ENCODE data around the gene CLIC6. TPM values are rescaled to one million over a fixed set of nuclear protein-coding genes. Genes with fewer than 3 reads are reported as not detected.

The CLIC6 gene
- total and polyA plus RNA-seq, 2 of the 8 experiments (the other 6 are each of a cell fraction or from before 2014, with no cell fraction given), result 0.42 to 1.3 TPM

GRCh38 chr21:34762786-34763185 is 94.0 kb downstream of the CLIC6 start:
- no peak overlapping the region for H2AFZ ChIP-seq (ENCODE audit: low read length)
- no peak overlapping the region for H2BK15ac ChIP-seq (ENCODE audit: low read length)
- WGBS, 2 experiments (ENCODE audit: extremely low coverage in 1 of 2, insufficient coverage in 1 of 2, insufficient read length in 1 of 2, insufficient replicate concordance in 2 of 2, low coverage in 1 of 2, low lambda C conversion rate in 2 of 2, missing lambda C conversion rate in 1 of 2), result 88% methylated on average over 1 of the region's 1 CpG; no CpG with 5 or more reads in 1 of the 2 experiments
- no peak for DNase-seq (ENCODE audit: low read depth in 1 of 2, low spot score in 2 of 2)
- no peak overlapping the region for H2BK20ac ChIP-seq (ENCODE audit: low read length)
- no peaks in the 10 kb centered on the region for H3K79me1 ChIP-seq (ENCODE audit: low read depth, low read length)
- no peaks in the 10 kb centered on the region for H3K79me2 ChIP-seq (ENCODE audit: control insufficient read depth in 1 of 2, insufficient read depth in 2 of 2, low read length in 2 of 2)
- no peaks in the 10 kb centered on the region for H4K20me1 ChIP-seq (replicated peaks in 1 of 2; ENCODE audit: control insufficient read depth in 1 of 2, insufficient read depth in 2 of 2, low read length in 2 of 2)
- H3K9me3 ChIP-seq (ENCODE audit: insufficient read depth in 2 of 2, low read depth in 1 of 2, low read length in 1 of 2), result no peaks in the 10 kb centered on the region; a peak in 1 of 4 replicates
- no peak overlapping the region for H2BK120ac ChIP-seq (replicated peaks; ENCODE audit: low read depth, low read length)
- no peak overlapping the region for H4K91ac ChIP-seq (replicated peaks; ENCODE audit: insufficient read length, low read length)
- no peak overlapping the region for H3K23ac ChIP-seq (ENCODE audit: insufficient read length)
- no peak overlapping the region for H3K4ac ChIP-seq (replicated peaks; ENCODE audit: insufficient read length, low read depth, low read length)
- no peak overlapping the region for H4K5ac ChIP-seq (ENCODE audit: insufficient read length, low read depth, low read length)
- POLR2A ChIA-PET (ENCODE audit: partially characterized antibody), result no interaction called here
- no peak overlapping the region for H4K8ac ChIP-seq (ENCODE audit: extremely low read depth, insufficient read depth, low read length)
- H3K9ac ChIP-seq (replicated peaks in 1 of 4; ENCODE audit: extremely low read depth in 1 of 4, low read depth in 3 of 4, low read length in 3 of 4), result no peak overlapping the region
- H3K4me3 ChIP-seq (ENCODE audit: extremely low read depth in 1 of 4, insufficient read depth in 2 of 4, low read depth in 3 of 4, low read length in 4 of 4), result no peak overlapping the region
- H3K14ac ChIP-seq (ENCODE audit: insufficient read length), result no peak overlapping the region
- no peak overlapping the region for H2BK5ac ChIP-seq (ENCODE audit: low read depth, low read length)
- no peaks in the 10 kb centered on the region for H3K36me3 ChIP-seq (ENCODE audit: control insufficient read depth in 2 of 4, insufficient read depth in 4 of 4, low read length in 3 of 4)
- H3K56ac ChIP-seq (replicated peaks; ENCODE audit: insufficient read length, low read depth, low read length), result no peak overlapping the region
- no peak for FAIRE-seq
- CTCF ChIA-PET (ENCODE audit: partially characterized antibody), result interaction anchor here (1.0 to 3.2 kb wide), 4 partner anchors 12 to 56 kb away, joined by 3 to 20 read pairs (median 7); no protein-coding TSS in a partner anchor
- H3K4me2 ChIP-seq (ENCODE audit: insufficient read depth in 1 of 2, low read depth in 2 of 2, low read length in 2 of 2), result no peak overlapping the region
- no peaks in the 10 kb centered on the region for H3K23me2 ChIP-seq (ENCODE audit: low read depth, low read length)
- no peak overlapping the region for H3K18ac ChIP-seq (ENCODE audit: extremely low read depth, low read length)
- H2AK5ac ChIP-seq (ENCODE audit: low read depth, low read length), result no peak overlapping the region
- no peaks in the 10 kb centered on the region for H3K27me3 ChIP-seq (replicated peaks in 1 of 4; ENCODE audit: control insufficient read depth in 3 of 4, extremely low read depth in 1 of 4, insufficient read depth in 3 of 4, low read length in 3 of 4)
- H3K27ac ChIP-seq (ENCODE audit: low read depth, low read length), result no peak overlapping the region
- no peak overlapping the region for H2BK12ac ChIP-seq (ENCODE audit: low read depth, low read length)
- TF ChIP-seq TEAD4 (IDR thresholded peaks at IDR 0.05; ENCODE audit: low read depth, low read length) (no peak), CTCF (IDR thresholded peaks at IDR 0.05; ENCODE audit: control extremely low read depth in 1 of 3, insufficient read depth in 1 of 3, low read depth in 1 of 3, low read length in 3 of 3) (peak in 1 of 3 experiments; percentile 9; a peak in 1 of 4 replicates)
- H3K4me1 ChIP-seq (replicated peaks in 1 of 4; ENCODE audit: control insufficient read depth in 3 of 4, insufficient read depth in 4 of 4, low read length in 3 of 4), result no peaks in the 10 kb centered on the region
